Stomach (tissue), 4 donors: ENCODE results near the gene GLDC.

Experiments used
- POLR2A ChIP-seq, 4 donors: fragments of 450-650 bp; IDR thresholded peaks; one replicate each; pipeline ENCODE4 v1.6.1; 2016; ENCODE audit warnings: antibody characterized with exemption in 4 of 4, control low read depth in 2 of 4, mild to moderate bottlenecking in 1 of 4, moderate library complexity in 1 of 4
- TF ChIP-seq, protein P1 (sequence below), 7 experiments: fragments of 450-650 bp in 4 of 7; fragments of 200-600 bp in 3 of 7; sonication (generic) in 3 of 7; IDR thresholded peaks; one replicate each; pipeline ENCODE4 v1.5.1; 2016 to 2019; ENCODE audit warnings: antibody characterized with exemption in 7 of 7, control low read depth in 2 of 7, mild to moderate bottlenecking in 1 of 7

DNA sequence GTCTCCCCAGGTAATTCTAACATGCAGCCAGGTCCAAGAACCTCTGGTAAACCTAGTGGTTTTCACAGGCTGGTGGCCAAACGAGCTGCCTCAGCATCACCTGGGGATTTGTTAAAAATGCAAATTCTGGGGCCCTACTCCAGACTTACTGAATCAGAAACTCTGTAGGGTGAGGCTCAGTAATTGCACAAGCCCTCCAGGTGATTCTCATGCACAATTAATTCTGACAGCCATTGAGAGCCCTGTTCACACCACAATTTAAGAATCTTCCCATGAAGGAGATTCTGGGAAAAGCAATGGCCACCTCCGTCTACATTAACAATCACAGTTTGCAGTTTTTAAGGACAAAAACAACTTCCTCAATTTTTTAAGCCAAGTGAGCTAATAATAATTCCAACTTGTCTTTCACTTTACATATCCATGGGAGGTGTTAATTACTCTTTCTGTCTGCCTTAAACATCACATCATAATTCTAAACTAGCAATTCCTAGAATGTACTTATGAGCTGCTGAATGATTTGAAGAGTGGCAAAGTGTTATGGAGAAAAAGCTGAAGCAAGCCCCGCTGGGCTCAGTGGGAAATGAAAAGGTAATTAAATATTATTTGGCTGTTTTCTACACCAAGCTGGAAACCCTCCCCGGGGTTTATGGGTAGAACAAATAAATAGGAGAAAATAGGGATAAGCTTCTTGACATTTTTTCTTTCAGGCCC is 70.0 kb downstream of the GLDC start:
- TF ChIP-seq, protein P1, sequence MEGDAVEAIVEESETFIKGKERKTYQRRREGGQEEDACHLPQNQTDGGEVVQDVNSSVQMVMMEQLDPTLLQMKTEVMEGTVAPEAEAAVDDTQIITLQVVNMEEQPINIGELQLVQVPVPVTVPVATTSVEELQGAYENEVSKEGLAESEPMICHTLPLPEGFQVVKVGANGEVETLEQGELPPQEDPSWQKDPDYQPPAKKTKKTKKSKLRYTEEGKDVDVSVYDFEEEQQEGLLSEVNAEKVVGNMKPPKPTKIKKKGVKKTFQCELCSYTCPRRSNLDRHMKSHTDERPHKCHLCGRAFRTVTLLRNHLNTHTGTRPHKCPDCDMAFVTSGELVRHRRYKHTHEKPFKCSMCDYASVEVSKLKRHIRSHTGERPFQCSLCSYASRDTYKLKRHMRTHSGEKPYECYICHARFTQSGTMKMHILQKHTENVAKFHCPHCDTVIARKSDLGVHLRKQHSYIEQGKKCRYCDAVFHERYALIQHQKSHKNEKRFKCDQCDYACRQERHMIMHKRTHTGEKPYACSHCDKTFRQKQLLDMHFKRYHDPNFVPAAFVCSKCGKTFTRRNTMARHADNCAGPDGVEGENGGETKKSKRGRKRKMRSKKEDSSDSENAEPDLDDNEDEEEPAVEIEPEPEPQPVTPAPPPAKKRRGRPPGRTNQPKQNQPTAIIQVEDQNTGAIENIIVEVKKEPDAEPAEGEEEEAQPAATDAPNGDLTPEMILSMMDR (IDR thresholded peaks at IDR 0.05), result no peak
- no peak for TF ChIP-seq POLR2A (IDR thresholded peaks at IDR 0.05)
